ENCODE results near the gene SEMA3B. TPM values are rescaled to one million over a fixed set of nuclear protein-coding genes. Genes with fewer than 3 reads are reported as not detected.

The SEMA3B gene
- total and polyA plus RNA-seq, 2 donors (not counting 3 experiments of a cell fraction or from before 2014, with no cell fraction given), result 1.2 to 1.5 TPM

GRCh38 chr3:50327129-50327528 lies 58.2 kb downstream of the SEMA3B start:
- ChIA-PET CTCF (interaction anchor here (1.6 to 1.8 kb wide), 3 partner anchors 10 to 101 kb away, joined by 4 to 13 read pairs (median 6); partner anchors contain the start of genes HYAL3 and NAA80), POLR2A (interaction anchor here (1.9 kb wide), 1 partner anchor 10 kb away, joined by 8 read pairs; no protein-coding TSS in a partner anchor)

More at GRCh38 chr3:50327129-50327528, 58.2 kb downstream of the SEMA3B start:
- Histone ChIP-seq H3K4me3 (replicated peaks in 1 of 3; ENCODE audit: insufficient read depth in 1 of 3, low read depth in 1 of 3, low read length in 3 of 3) (peak overlapping the region in 2 of 3 experiments; percentile 69 to 88), H3K4me1 (ENCODE audit: control insufficient read depth, extremely low read depth, insufficient read depth, low read length) (peaks cover 32% of the 10 kb centered on the region), H3K27me3 (ENCODE audit: control insufficient read depth in 2 of 2, insufficient read depth in 2 of 2, low read length in 2 of 2) (no peaks in the 10 kb centered on the region), H3K79me2 (ENCODE audit: control insufficient read depth, insufficient read depth, low read length) (peaks cover 27% of the 10 kb centered on the region), H3K9ac (replicated peaks; ENCODE audit: extremely low read depth, insufficient read depth, low read length) (peak overlapping the region; percentile 87), H3K9me1 (replicated peaks; ENCODE audit: control insufficient read depth, extremely low read depth, insufficient read depth, low read length) (no peaks in the 10 kb centered on the region), H3K27ac (ENCODE audit: insufficient read depth, low read depth, low read length) (peak overlapping the region; percentile 70), H2AFZ (ENCODE audit: low read depth, low read length) (no peak overlapping the region), H4K20me1 (replicated peaks; ENCODE audit: control insufficient read depth, extremely low read depth, insufficient read depth, low read length) (no peaks in the 10 kb centered on the region), H3K4me2 (ENCODE audit: insufficient read depth, low read length) (peak overlapping the region; percentile 83), H3K9me3 (replicated peaks; ENCODE audit: control insufficient read depth, insufficient read depth, low read length) (no peaks in the 10 kb centered on the region), H3K36me3 (ENCODE audit: control insufficient read depth in 2 of 2, extremely low read depth in 1 of 2, insufficient read depth in 2 of 2, low read length in 2 of 2) (peaks cover 20 to 39% of the 10 kb centered on the region in 2 experiments)
- BruUV-seq (replicated peaks), result TSS peak; percentile 6
- intact Hi-C loops (cut with micrococcal nuclease) (no loop called here), dilution Hi-C loops (cut with MboI; ENCODE audit: extremely low pct_ligation_motif_present, low sequenced_read_pairs) (no loop called here)
- TF ChIP-seq FOS (IDR thresholded peaks at IDR 0.05; ENCODE audit: borderline replicate concordance, insufficient read depth, low read length) (no peak), EZH2 (IDR thresholded peaks at IDR 0.05; ENCODE audit: borderline replicate concordance, low read depth, low read length, severe bottlenecking) (no peak), GATA2 (IDR thresholded peaks at IDR 0.05; ENCODE audit: insufficient read depth, insufficient read length, low read depth, low read length) (no peak), POLR2AphosphoS5 (IDR thresholded peaks at IDR 0.05; ENCODE audit: insufficient read depth, low read depth, low read length) (no peak), MYC (IDR thresholded peaks at IDR 0.05; ENCODE audit: low read depth, low read length) (no peak), CTCF (IDR thresholded peaks at IDR 0.05; ENCODE audit: extremely low read depth in 1 of 2, insufficient read depth in 1 of 2, low read depth in 1 of 2, low read length in 2 of 2) (no peak), JUN (IDR thresholded peaks at IDR 0.05; ENCODE audit: borderline replicate concordance, insufficient read depth, insufficient read length, low read depth) (no peak), POLR2A (IDR thresholded peaks at IDR 0.05; ENCODE audit: low read depth, low read length) (no peak)
- TF ChIP-seq, protein P1, sequence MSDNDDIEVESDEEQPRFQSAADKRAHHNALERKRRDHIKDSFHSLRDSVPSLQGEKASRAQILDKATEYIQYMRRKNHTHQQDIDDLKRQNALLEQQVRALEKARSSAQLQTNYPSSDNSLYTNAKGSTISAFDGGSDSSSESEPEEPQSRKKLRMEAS (IDR thresholded peaks at IDR 0.05; ENCODE audit: insufficient read depth, insufficient read length), result no peak
- FAIRE-seq, result no peak
- DNase-seq (ENCODE audit: low read depth, low spot score), result no peak

Small RNA genes within 50 kb of the gene (microRNA-seq; reads per million reads assigned to microRNA genes)
- not detected for gene MIR5787 (ENCODE audit: borderline number of aligned reads, borderline replicate concordance)

Small RNA genes within 50 kb of the gene (small RNA-seq; reads per million reads assigned to genes)
- gene MIR5787 (ENCODE audit: insufficient read depth, insufficient read length, low read depth, low replicate concordance), result not detected

Other genes starting within 250 kb of the SEMA3B start
- 188 and 190 TPM in 2 replicates for gene RBM5, start 180.2 kb upstream of the SEMA3B start, total RNA-seq
- gene RBM5, start 180.2 kb upstream of the SEMA3B start, polyA plus RNA-seq, result 218 and 281 TPM in 2 replicates
- gene SEMA3F, start 113.8 kb upstream of the SEMA3B start, total RNA-seq, result 99.1 and 143 TPM in 2 replicates
- gene SEMA3F, start 113.8 kb upstream of the SEMA3B start, polyA plus RNA-seq, result 64.8 and 65.8 TPM in 2 replicates
- gene GNAT1, start 77.5 kb upstream of the SEMA3B start, total RNA-seq, result 0.77 and 0.78 TPM in 2 replicates
- 0.05 TPM in 1 of 2 replicates, not detected in the other for gene GNAT1, start 77.5 kb upstream of the SEMA3B start, polyA plus RNA-seq
- gene SLC38A3, start 63.9 kb upstream of the SEMA3B start, total RNA-seq, result 0.60 and 0.65 TPM in 2 replicates
- gene SLC38A3, start 63.9 kb upstream of the SEMA3B start, polyA plus RNA-seq, result 0.94 and 1.1 TPM in 2 replicates
- 767 and 773 TPM in 2 replicates for gene GNAI2, start 32.9 kb upstream of the SEMA3B start, total RNA-seq
- 1,875 and 2,290 TPM in 2 replicates for gene GNAI2, start 32.9 kb upstream of the SEMA3B start, polyA plus RNA-seq
- not detected in 2 replicates for gene LSMEM2, start 9.9 kb downstream of the SEMA3B start, total RNA-seq
- gene LSMEM2, start 9.9 kb downstream of the SEMA3B start, polyA plus RNA-seq, result not detected in 2 replicates
- 109 and 111 TPM in 2 replicates for gene IFRD2, start 23.3 kb downstream of the SEMA3B start, total RNA-seq
- gene IFRD2, start 23.3 kb downstream of the SEMA3B start, polyA plus RNA-seq, result 99.4 and 101 TPM in 2 replicates
- gene HYAL3, start 30.3 kb downstream of the SEMA3B start, total RNA-seq, result 3.8 and 4.8 TPM in 2 replicates
- 11.5 and 12.8 TPM in 2 replicates for gene HYAL3, start 30.3 kb downstream of the SEMA3B start, polyA plus RNA-seq
- 9.0 and 9.7 TPM in 2 replicates for gene NAA80, start 30.3 kb downstream of the SEMA3B start, total RNA-seq
- 13.1 and 17.7 TPM in 2 replicates for gene NAA80, start 30.3 kb downstream of the SEMA3B start, polyA plus RNA-seq
- 1.6 and 2.2 TPM in 2 replicates for gene HYAL1, start 34.4 kb downstream of the SEMA3B start, total RNA-seq
- 3.3 and 3.8 TPM in 2 replicates for gene HYAL1, start 34.4 kb downstream of the SEMA3B start, polyA plus RNA-seq
- gene HYAL2, start 53.6 kb downstream of the SEMA3B start, total RNA-seq, result 266 and 279 TPM in 2 replicates
- gene HYAL2, start 53.6 kb downstream of the SEMA3B start, polyA plus RNA-seq, result 970 and 1,145 TPM in 2 replicates
- gene TUSC2, start 59.1 kb downstream of the SEMA3B start, total RNA-seq, result 30.0 and 31.0 TPM in 2 replicates
- gene TUSC2, start 59.1 kb downstream of the SEMA3B start, polyA plus RNA-seq, result 84.8 and 89.0 TPM in 2 replicates
- 27.0 and 31.9 TPM in 2 replicates for gene RASSF1, start 71.7 kb downstream of the SEMA3B start, total RNA-seq
- gene RASSF1, start 71.7 kb downstream of the SEMA3B start, polyA plus RNA-seq, result 52.2 and 59.7 TPM in 2 replicates
- 0.38 and 0.51 TPM in 2 replicates for gene ZMYND10, start 76.6 kb downstream of the SEMA3B start, total RNA-seq
- 0.25 and 0.33 TPM in 2 replicates for gene ZMYND10, start 76.6 kb downstream of the SEMA3B start, polyA plus RNA-seq
- gene NPRL2, start 81.6 kb downstream of the SEMA3B start, total RNA-seq, result 13.4 and 14.5 TPM in 2 replicates
- 30.6 and 33.5 TPM in 2 replicates for gene NPRL2, start 81.6 kb downstream of the SEMA3B start, polyA plus RNA-seq
- gene CYB561D2, start 81.7 kb downstream of the SEMA3B start, total RNA-seq, result 13.6 and 16.3 TPM in 2 replicates
- 46.0 and 55.8 TPM in 2 replicates for gene CYB561D2, start 81.7 kb downstream of the SEMA3B start, polyA plus RNA-seq
- gene TMEM115, start 90.4 kb downstream of the SEMA3B start, total RNA-seq, result 43.2 and 44.7 TPM in 2 replicates
- gene TMEM115, start 90.4 kb downstream of the SEMA3B start, polyA plus RNA-seq, result 65.5 and 90.1 TPM in 2 replicates
- not detected in 2 replicates for gene CACNA2D2, start 234.5 kb downstream of the SEMA3B start, total RNA-seq
- 0.15 and 0.21 TPM in 2 replicates for gene CACNA2D2, start 234.5 kb downstream of the SEMA3B start, polyA plus RNA-seq